T-helper 1 cell treated with Interleukin-12 subunit alpha and Interleukin-12 subunit beta and Interleukin-4 antibody, amounts not matched to agents 30 ng/mL and 1 ng/mL, for 36 hours (primary cell): ENCODE data around the gene GREB1. TPM values are rescaled to one million over a fixed set of nuclear protein-coding genes. Genes with fewer than 3 reads are reported as not detected.

Experiments
- intact Hi-C: fragments of 100-400 bp; cut with micrococcal nuclease; formaldehyde crosslinking; loops from one replicate; pipeline ENCODE4 v1.15.1; 2024
- total RNA-seq: library from RNA; stranded (reverse); gene quantifications from 2 replicates; pipeline ENCODE4 v1.2.3, GENCODE V29; 2022

Gene GREB1
- total RNA-seq, 1 donor from 2014 or later, result 0.12 TPM

GRCh38 chr2:11559066-11559785, 25.4 kb downstream of the GREB1 start:
- intact Hi-C loops, result no loop called here

GRCh38 chr2:11559786-11560155, 25.9 kb downstream of the GREB1 start:
- intact Hi-C loops, result no loop called here

DNA sequence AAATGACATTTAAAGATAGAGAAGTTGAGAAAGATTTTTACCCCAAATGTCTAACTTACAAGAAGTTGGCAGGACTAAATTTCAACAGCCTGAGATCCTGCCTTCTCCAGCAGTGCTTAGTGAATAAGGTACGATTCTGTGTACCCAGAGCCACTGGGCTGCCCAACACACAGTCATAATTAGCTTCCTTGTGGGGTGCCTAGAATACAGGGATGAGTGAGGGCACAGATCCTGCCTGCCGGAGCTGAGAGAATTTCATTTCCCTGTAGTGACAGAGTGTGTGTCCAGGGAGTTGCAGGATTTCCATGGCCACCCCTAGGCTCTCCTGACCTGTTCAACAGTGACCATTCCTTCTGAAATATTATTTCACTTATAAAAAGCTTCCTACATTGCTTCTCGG, 27.0 kb downstream of the GREB1 start:
- intact Hi-C loops, result no loop called here

DNA sequence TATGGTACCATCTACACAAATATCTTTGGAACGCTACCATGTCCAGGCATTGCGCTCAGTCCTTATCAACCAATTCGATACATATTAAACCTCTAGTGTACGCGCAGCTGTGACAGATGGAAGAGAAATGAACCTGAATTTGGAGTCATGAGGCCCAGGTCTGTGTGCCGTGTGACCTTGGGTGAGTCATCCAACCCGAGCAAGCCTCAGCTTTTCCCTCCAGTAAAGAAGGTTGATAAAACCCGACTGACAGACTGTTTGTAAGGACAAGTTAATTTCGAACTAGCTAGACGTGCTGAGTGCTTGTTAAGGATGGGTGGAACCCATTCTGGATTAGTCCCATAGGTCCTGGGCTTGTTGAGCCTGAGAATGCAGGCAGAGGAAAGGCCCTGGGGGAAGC, 28.2 kb downstream of the GREB1 start:
- intact Hi-C loops, result no loop called here

DNA sequence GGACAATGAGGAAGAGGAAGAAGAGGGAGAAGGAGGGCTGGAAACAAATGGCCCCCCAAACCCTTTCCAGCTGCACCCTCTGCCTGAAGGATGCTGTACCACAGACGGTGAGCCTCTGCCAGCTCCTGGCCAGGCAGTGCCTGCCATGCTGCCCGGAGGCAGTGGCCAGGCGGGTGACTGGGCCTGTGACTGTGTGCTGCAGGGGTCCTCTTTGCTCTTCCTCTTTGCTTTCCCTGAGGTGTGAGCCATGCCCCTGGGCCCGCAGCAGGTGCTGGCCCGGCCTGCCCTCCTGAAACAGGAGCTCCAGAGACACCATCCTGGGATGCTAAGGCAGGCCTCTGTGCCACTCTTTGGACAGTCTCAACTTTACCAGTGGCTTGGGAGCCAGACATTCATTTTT, 28.6 kb downstream of the GREB1 start:
- intact Hi-C loops, result no loop called here

- intact Hi-C loops, result no loop called here
Observed at GRCh38 chr2:11563784-11564666, 30.2 kb downstream of the GREB1 start.

DNA sequence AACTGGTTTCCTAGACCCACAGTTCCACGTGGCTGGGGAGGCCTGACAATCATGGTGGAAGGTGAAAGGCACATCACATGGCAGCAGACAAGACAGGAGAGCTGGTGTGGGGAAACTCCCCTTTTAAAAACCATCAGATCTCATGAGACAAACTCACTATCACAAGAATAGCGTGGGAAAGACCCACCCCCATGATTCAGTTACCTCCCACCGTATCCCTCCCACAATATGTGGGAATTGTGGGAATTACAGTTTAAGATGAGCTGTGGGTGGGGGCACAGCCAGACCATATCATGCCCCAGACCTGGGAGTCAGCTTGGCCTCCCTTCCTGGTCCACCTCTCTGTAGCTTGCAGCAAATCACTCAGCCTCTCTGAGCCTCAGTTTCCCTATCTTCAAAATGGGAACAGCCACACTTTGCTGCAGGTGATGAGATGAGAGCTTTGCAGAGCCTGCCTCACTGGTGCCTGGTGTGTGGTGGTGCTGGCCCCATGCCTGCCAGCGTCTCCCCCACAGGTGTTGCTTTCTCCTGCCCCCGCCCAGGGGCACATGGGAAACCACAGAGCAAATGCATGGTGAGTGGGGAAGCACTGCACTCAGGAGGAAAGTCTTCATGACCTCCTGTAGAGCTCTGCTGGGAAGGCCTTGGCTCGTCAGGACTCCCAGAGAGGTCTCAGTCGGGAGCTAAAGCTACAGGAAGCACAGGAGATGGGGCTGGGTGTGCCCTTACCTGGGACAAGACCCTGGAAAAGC, 31.1 kb downstream of the GREB1 start:
- intact Hi-C loops, result no loop called here

- intact Hi-C loops, result no loop called here
Observed at GRCh38 chr2:11566383-11566782, 32.5 kb downstream of the GREB1 start.

- intact Hi-C loops, result no loop called here
Observed at GRCh38 chr2:11567631-11568031, 33.8 kb downstream of the GREB1 start.

DNA sequence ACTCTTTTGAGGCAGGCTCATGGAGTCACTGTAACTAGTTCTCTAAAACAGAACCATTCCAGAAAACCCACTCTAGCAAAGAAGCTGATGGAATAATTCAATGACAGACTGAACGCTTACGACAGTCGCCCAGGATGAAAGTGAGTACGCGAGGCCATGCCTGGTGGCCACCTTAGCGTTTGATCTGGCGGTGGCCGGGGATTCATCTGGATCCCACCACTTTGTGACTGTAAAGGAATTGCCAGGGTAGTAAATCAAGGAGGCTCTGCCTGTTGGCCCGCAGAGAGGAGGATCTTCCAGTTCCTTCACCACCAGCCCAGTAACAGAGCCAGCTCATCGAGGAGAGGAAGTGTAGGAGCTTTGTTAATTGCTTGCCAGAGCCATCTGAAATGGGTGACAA, 34.6 kb downstream of the GREB1 start:
- intact Hi-C loops, result no loop called here

- intact Hi-C loops, result no loop called here
Observed at GRCh38 chr2:11569636-11570035, 35.8 kb downstream of the GREB1 start.

- intact Hi-C loops, result no loop called here
Observed at GRCh38 chr2:11571170-11571569, 37.3 kb downstream of the GREB1 start.

- intact Hi-C loops, result no loop called here
Observed at GRCh38 chr2:11572996-11573395, 39.2 kb downstream of the GREB1 start.

- intact Hi-C loops, result no loop called here
Observed at GRCh38 chr2:11573418-11574175, 39.8 kb downstream of the GREB1 start.

GRCh38 chr2:11574176-11575046, 40.6 kb downstream of the GREB1 start:
- intact Hi-C loops, result no loop called here

- intact Hi-C loops, result no loop called here
Observed at GRCh38 chr2:11576398-11576797, 42.6 kb downstream of the GREB1 start.

GRCh38 chr2:11577101-11577883, 43.4 kb downstream of the GREB1 start:
- intact Hi-C loops, result no loop called here

GRCh38 chr2:11578081-11578948, 44.5 kb downstream of the GREB1 start:
- intact Hi-C loops, result no loop called here
